ENCODE data around the gene HS2ST1.

DNA sequence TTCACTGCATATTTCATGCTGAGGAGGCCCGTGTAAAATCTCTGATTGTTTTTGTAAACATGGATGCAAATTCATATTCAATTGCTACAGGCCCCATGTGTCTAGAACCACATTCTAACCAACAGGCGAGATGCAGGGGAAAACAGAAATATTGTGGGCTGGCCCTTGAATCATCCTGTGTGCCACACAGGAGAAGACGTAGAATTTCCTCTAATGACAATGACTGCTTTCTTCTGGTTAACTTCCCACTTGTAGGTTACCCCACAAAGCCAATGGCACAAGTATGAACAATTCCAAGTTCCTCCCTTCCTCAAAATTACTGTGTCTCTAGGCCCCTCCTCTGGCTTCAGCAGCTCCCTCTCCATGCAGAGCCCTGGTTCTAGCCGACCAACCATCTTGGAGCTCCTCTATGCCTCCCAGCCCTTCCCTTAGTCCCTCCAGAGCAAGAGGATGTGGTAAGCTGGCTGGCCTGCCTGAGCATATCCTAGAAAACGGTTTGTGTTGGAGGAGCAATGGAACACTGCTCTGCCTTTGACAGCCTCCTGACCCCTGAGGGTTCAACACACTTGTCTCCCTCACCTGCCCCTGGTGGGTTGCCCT lies 205.2 kb downstream of the HS2ST1 start:
- no peak for TF ChIP-seq CTCF (IDR thresholded peaks at IDR 0.05)
- TF ChIP-seq POLR2A (IDR thresholded peaks at IDR 0.05): no peak

Measured in thyroid gland (tissue), 4 donors.